Neural cell (in vitro differentiated cells): Measurements from ENCODE around the gene FHAD1. TPM values are rescaled to one million over a fixed set of nuclear protein-coding genes. Genes with fewer than 3 reads are reported as not detected.

Source experiments
- H2AFZ ChIP-seq: fragments of 200-600, 300-800 bp; sonication (generic), shearing (Covaris generic); 2 replicates; pipeline ENCODE4 v1.6.0; 2014; ENCODE audit warnings: low read depth, mild to moderate bottlenecking, antibody characterized with exemption, low read length, moderate library complexity
- H3F3A ChIP-seq: fragments of 200-600 bp; shearing (Covaris generic); 2 replicates; pipeline ENCODE4 v1.6.1; 2016; ENCODE audit warnings: mild to moderate bottlenecking, moderate library complexity, mixed read lengths, antibody characterized with exemption, low read length; ENCODE audit not compliant: insufficient read depth, poor library complexity, severe bottlenecking
- H3K27ac ChIP-seq: fragments of 200-600, 300-800 bp; sonication (generic), shearing (Covaris generic); 2 replicates; pipeline ENCODE4 v1.5.1; 2014; ENCODE audit warnings: mild to moderate bottlenecking, low read length, moderate library complexity
- H3K27me3 ChIP-seq: fragments of 300-800, 200-600 bp; sonication (generic), shearing (Covaris generic); 2 replicates; pipeline ENCODE4 v1.6.0; 2014; ENCODE audit warnings: mild to moderate bottlenecking, low read depth, low read length, moderate library complexity; ENCODE audit not compliant: insufficient read depth
- H3K36me3 ChIP-seq: fragments of 300-800, 200-600 bp; sonication (generic), shearing (Covaris generic); 2 replicates; pipeline ENCODE4 v1.5.1; 2014; ENCODE audit warnings: mild to moderate bottlenecking, antibody characterized with exemption, low read length, moderate library complexity; ENCODE audit not compliant: insufficient read depth
- H3K4me2 ChIP-seq: fragments of 300-800, 200-600 bp; sonication (generic), shearing (Covaris generic); 2 replicates; pipeline ENCODE4 v1.6.0; 2014; ENCODE audit warnings: mild to moderate bottlenecking, low read length
- H3K4me3 ChIP-seq: fragments of 300-800, 200-600 bp; sonication (generic), shearing (Covaris generic); 2 replicates; pipeline ENCODE4 v1.5.1; 2014; ENCODE audit warnings: mild to moderate bottlenecking, low read length, moderate library complexity
- H3K79me2 ChIP-seq: fragments of 200-600 bp; shearing (Covaris generic); replicated peaks from 2 replicates; pipeline ENCODE4 v1.6.0; 2014; ENCODE audit warnings: mild to moderate bottlenecking, low read length, moderate library complexity; ENCODE audit not compliant: insufficient read depth
- H3K9ac ChIP-seq: fragments of 300-800, 200-600 bp; sonication (generic), shearing (Covaris generic); 2 replicates; pipeline ENCODE4 v1.6.1; 2016; ENCODE audit warnings: mild to moderate bottlenecking, low read length, mixed read lengths
- H3K9me2 ChIP-seq: fragments of 200-600 bp; shearing (Covaris generic); 2 replicates; pipeline ENCODE4 v1.6.1; 2016; ENCODE audit warnings: mild to moderate bottlenecking, low read length, mixed read lengths; ENCODE audit not compliant: insufficient read depth
- H3K9me3 ChIP-seq: fragments of 200-600, 300-800 bp; sonication (generic), shearing (Covaris generic); 2 replicates; pipeline ENCODE4 v1.6.1; 2016; ENCODE audit warnings: mild to moderate bottlenecking, mixed run types, low read length, moderate library complexity, mixed read lengths
- H4K20me1 ChIP-seq: fragments of 200-600 bp; shearing (Covaris generic); 2 replicates; pipeline ENCODE4 v1.6.1; 2016; ENCODE audit warnings: mild to moderate bottlenecking, mixed run types; ENCODE audit not compliant: insufficient read depth
- CTCF ChIP-seq: fragments of 450-650 bp; IDR thresholded peaks from 2 replicates; pipeline ENCODE4 v1.5.1; 2014; ENCODE audit warnings: antibody characterized with exemption, mild to moderate bottlenecking, moderate library complexity; ENCODE audit not compliant: poor library complexity, severe bottlenecking
- EP300 ChIP-seq: fragments of 450-650 bp; conservative IDR thresholded peaks from 2 replicates; pipeline ENCODE4 v1.6.1; 2014; ENCODE audit warnings: antibody characterized with exemption, mild to moderate bottlenecking, moderate library complexity; ENCODE audit not compliant: poor library complexity, severe bottlenecking
- EZH2 ChIP-seq: fragments of 200-600, 300-800 bp; shearing (Covaris generic), sonication (generic); IDR thresholded peaks from 2 replicates; pipeline ENCODE4 v1.6.1; 2014; ENCODE audit warnings: antibody characterized with exemption, low read length, borderline replicate concordance, mild to moderate bottlenecking; ENCODE audit not compliant: insufficient read depth, poor library complexity, severe bottlenecking
- MXI1 ChIP-seq: fragments of 450-650 bp; conservative IDR thresholded peaks from 2 replicates; pipeline ENCODE4 v1.6.1; 2014; ENCODE audit warnings: antibody characterized with exemption, mild to moderate bottlenecking; ENCODE audit not compliant: poor library complexity, severe bottlenecking
- POLR2AphosphoS5 ChIP-seq: IDR thresholded peaks from 2 replicates; pipeline ENCODE4 v1.6.1; 2012
- RAD21 ChIP-seq: fragments of 450-650 bp; conservative IDR thresholded peaks from 2 replicates; pipeline ENCODE4 v1.6.1; 2014; ENCODE audit warnings: antibody characterized with exemption, mild to moderate bottlenecking, moderate library complexity
- REST ChIP-seq: IDR thresholded peaks from 2 replicates; pipeline ENCODE4 v1.6.1; 2012; ENCODE audit warnings: borderline replicate concordance
- SMC3 ChIP-seq: fragments of 450-650 bp; conservative IDR thresholded peaks from 2 replicates; pipeline ENCODE4 v1.6.1; 2014; ENCODE audit warnings: antibody characterized with exemption, mild to moderate bottlenecking, moderate library complexity; ENCODE audit not compliant: poor library complexity
- TAF1 ChIP-seq: IDR thresholded peaks from 2 replicates; pipeline ENCODE4 v1.6.1; 2012; ENCODE audit warnings: low read depth
- polyA plus RNA-seq: library from polyadenylated mRNA; depleted of rRNA; stranded (reverse); fragments of >200 nt; gene quantifications from 2 replicates; pipeline ENCODE4 v1.2.3, GENCODE V29; 2014

FHAD1 gene
- polyA plus RNA-seq, 1 donor from 2014 or later = 0.46 TPM

- Histone ChIP-seq H3K4me3 (no peak overlapping the region), H3K36me3 (no peaks in the 10 kb centered on the region), H3K4me2 (no peak overlapping the region), H3K27ac (no peak overlapping the region), H3K9me3 (no peaks in the 10 kb centered on the region), H3F3A (no peaks in the 10 kb centered on the region), H2AFZ (no peak overlapping the region), H3K27me3 (no peaks in the 10 kb centered on the region), H3K9ac (no peak overlapping the region), H3K79me2 (no peaks in the 10 kb centered on the region), H3K9me2 (no peaks in the 10 kb centered on the region), H4K20me1 (no peaks in the 10 kb centered on the region)
- TF ChIP-seq MXI1 (no peak), REST (no peak), EP300 (no peak)
Measured at GRCh38 chr1:15354580-15354965, 107.5 kb downstream of the FHAD1 start.

- Histone ChIP-seq H2AFZ (no peak overlapping the region), H3K4me2 (no peak overlapping the region), H3K9me3 (no peaks in the 10 kb centered on the region)
Measured at GRCh38 chr1:15355968-15356625, 109.1 kb downstream of the FHAD1 start.

More at GRCh38 chr1:15355968-15356625, 109.1 kb downstream of the FHAD1 start:
- no peaks in the 10 kb centered on the region for H3K36me3 ChIP-seq
- H3K9ac ChIP-seq = no peak overlapping the region
- H3K27me3 ChIP-seq = no peaks in the 10 kb centered on the region
- H3K9me2 ChIP-seq = no peaks in the 10 kb centered on the region
- no peaks in the 10 kb centered on the region for H4K20me1 ChIP-seq
- no peaks in the 10 kb centered on the region for H3F3A ChIP-seq
- no peaks in the 10 kb centered on the region for H3K79me2 ChIP-seq
- H3K27ac ChIP-seq = no peak overlapping the region
- TF ChIP-seq RAD21 (no peak), MXI1 (no peak), SMC3 (no peak), EZH2 (no peak), EP300 (no peak), CTCF (no peak), TAF1 (no peak), POLR2AphosphoS5 (no peak), REST (no peak)
- H3K4me3 ChIP-seq = no peak overlapping the region
